Breast epithelium (tissue), 4 donors: ENCODE results near the gene PTGFR. TPM values are rescaled to one million over a fixed set of nuclear protein-coding genes. Genes with fewer than 3 reads are reported as not detected.

Source experiments
- DNase-seq, 2 donors: peaks; one replicate each; pipeline ENCODE4 v3.0.0-alpha.2; 2019; ENCODE audit warnings: low spot score in 2 of 2
- H3K27ac ChIP-seq, 2 donors: fragments of 200-600 bp; sonication (generic) in 1 of 2; one replicate each; pipeline ENCODE4 v1.5.1; 2016 to 2019; ENCODE audit warnings: mild to moderate bottlenecking in 1 of 2
- H3K27me3 ChIP-seq, 2 donors: fragments of 200-600 bp; sonication (generic) in 1 of 2; one replicate each; pipeline versions ENCODE4 v1.5.1 to v1.6.0; 2017 to 2019; ENCODE audit warnings: control low read depth in 1 of 2, mild to moderate bottlenecking in 1 of 2
- H3K36me3 ChIP-seq: fragments of 200-600 bp; one replicate; pipeline ENCODE4 v1.5.1; 2019
- H3K4me1 ChIP-seq, 2 donors: fragments of 200-600 bp; sonication (generic); one replicate each; pipeline ENCODE4 v1.5.1; 2016 to 2019; ENCODE audit warnings: control low read depth in 1 of 2
- H3K4me3 ChIP-seq, 3 donors: fragments of 200-600 bp; sonication (generic); 1 replicate in 2 of 3; 2 replicates in 1 of 3; pipeline ENCODE4 v1.5.1; 2016 to 2019; ENCODE audit warnings: mild to moderate bottlenecking in 3 of 3, moderate library complexity in 2 of 3
- H3K9me3 ChIP-seq, 2 donors: fragments of 200-600 bp; sonication (generic) in 1 of 2; one replicate each; pipeline ENCODE4 v1.5.1; 2016 to 2019; ENCODE audit warnings: control low read depth in 1 of 2
- POLR2A ChIP-seq: fragments of 450-650 bp; IDR thresholded peaks from one replicate; pipeline ENCODE4 v1.6.1; 2016; ENCODE audit warnings: antibody characterized with exemption, mild to moderate bottlenecking, moderate library complexity
- POLR2AphosphoS5 ChIP-seq, 3 donors: sonication (generic); formaldehyde crosslinking; IDR thresholded peaks; one replicate each; pipeline ENCODE4 v1.6.1; 2017; ENCODE audit warnings: antibody characterized with exemption in 3 of 3
- intact Hi-C: fragments of 100-400 bp; cut with DNase I; formaldehyde crosslinking; loops from one replicate; pipeline ENCODE4 v1.15.1; 2023; ENCODE audit warnings: low total_unique reads
- total RNA-seq, 3 donors: library from RNA; depleted of rRNA; stranded (reverse); fragments of >200 nt; gene quantifications; one replicate each; pipeline ENCODE4 v1.1.0, GENCODE V29; 2016
- TF ChIP-seq, protein P1 (sequence below), 3 donors: fragments of 450-650 bp; IDR thresholded peaks; one replicate each; pipeline ENCODE4 v1.5.1; 2016 to 2017; ENCODE audit warnings: antibody characterized with exemption in 3 of 3, mild to moderate bottlenecking in 3 of 3, moderate library complexity in 3 of 3

PTGFR gene
- total RNA-seq, 3 donors from 2014 or later: 2.3 to 16.5 (median 7.9) TPM

DNA sequence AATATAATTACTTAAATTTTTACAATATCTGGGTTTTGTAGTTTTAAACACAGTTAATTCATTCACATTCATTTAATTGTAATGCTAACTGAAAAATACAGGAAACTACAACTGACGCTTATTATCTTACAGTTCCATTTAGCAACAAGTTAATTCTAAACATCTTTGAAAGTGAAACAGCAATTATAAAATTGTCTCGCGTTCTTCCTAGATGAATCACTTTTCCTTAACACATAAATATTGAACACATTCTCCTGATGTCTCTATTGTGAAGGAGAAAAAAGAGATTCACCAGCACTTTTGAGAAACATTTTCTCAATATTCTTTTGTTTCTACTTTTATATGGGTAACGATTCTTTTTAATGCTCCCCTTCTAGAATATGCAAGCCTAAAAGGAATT, 6.4 kb downstream of the PTGFR start:
- TF ChIP-seq, protein P1, sequence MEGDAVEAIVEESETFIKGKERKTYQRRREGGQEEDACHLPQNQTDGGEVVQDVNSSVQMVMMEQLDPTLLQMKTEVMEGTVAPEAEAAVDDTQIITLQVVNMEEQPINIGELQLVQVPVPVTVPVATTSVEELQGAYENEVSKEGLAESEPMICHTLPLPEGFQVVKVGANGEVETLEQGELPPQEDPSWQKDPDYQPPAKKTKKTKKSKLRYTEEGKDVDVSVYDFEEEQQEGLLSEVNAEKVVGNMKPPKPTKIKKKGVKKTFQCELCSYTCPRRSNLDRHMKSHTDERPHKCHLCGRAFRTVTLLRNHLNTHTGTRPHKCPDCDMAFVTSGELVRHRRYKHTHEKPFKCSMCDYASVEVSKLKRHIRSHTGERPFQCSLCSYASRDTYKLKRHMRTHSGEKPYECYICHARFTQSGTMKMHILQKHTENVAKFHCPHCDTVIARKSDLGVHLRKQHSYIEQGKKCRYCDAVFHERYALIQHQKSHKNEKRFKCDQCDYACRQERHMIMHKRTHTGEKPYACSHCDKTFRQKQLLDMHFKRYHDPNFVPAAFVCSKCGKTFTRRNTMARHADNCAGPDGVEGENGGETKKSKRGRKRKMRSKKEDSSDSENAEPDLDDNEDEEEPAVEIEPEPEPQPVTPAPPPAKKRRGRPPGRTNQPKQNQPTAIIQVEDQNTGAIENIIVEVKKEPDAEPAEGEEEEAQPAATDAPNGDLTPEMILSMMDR (IDR thresholded peaks at IDR 0.05): no peak
- TF ChIP-seq POLR2AphosphoS5 (IDR thresholded peaks at IDR 0.05) (no peak), POLR2A (no peak)

DNA sequence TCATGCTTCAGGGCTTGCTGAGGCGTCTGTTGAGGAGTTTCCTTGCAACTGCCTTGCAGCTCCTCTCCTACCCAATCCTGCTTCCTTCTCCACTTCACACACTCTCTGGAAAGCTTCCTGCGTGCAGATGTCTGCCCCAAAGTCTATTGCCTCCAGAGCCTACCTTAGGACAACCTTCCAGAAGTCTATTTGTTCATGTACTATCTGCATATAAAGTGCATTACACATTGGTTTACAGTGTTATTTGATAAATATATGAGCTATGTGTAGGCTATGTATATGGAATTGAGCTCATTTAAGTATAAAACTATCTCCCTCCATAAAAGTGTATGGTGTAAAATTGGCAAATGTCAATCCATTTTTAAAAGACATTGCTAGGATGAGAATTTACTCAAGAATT, 9.8 kb downstream of the PTGFR start:
- intact Hi-C loops: no loop called here

More for the DNA sequence above, 6.4 kb downstream of the PTGFR start:
- Histone ChIP-seq H3K27ac (no peak overlapping the region), H3K9me3 (no peaks in the 10 kb centered on the region), H3K4me1 (no peaks in the 10 kb centered on the region), H3K4me3 (no peak overlapping the region), H3K36me3 (no peaks in the 10 kb centered on the region), H3K27me3 (no peaks in the 10 kb centered on the region)
- no peak for DNase-seq
- intact Hi-C loops: no loop called here

DNA sequence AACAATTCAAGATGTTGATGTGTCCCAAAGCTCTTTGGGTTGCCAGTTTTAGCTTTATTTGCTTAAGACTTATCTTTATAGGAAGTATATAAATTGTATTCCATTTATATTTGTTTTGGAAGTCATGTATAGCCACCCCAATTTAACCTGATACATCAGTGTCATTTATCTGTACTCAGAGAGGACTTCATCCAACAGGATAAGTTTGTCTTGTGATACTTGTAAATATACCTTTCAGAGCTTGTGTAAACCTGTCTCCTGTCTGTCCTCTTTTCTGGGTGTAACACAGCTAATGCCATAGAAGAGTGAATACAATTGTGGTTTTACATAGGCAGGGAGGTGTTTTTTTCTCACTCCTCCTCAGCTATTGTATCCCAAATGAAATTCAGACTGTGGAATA, 10.4 kb downstream of the PTGFR start:
- no peaks in the 10 kb centered on the region for H3K4me1 ChIP-seq
- intact Hi-C loops: no loop called here
- no peak overlapping the region for H3K4me3 ChIP-seq
- H3K9me3 ChIP-seq: no peaks in the 10 kb centered on the region
- H3K27ac ChIP-seq: no peak overlapping the region
- no peaks in the 10 kb centered on the region for H3K27me3 ChIP-seq
- DNase-seq: no peak
- TF ChIP-seq, protein P1 (IDR thresholded peaks at IDR 0.05): no peak
- TF ChIP-seq POLR2A (no peak), POLR2AphosphoS5 (IDR thresholded peaks at IDR 0.05) (no peak)
- H3K36me3 ChIP-seq: no peaks in the 10 kb centered on the region

More for the DNA sequence above, 9.8 kb downstream of the PTGFR start:
- Histone ChIP-seq H3K27ac (no peak overlapping the region), H3K9me3 (no peaks in the 10 kb centered on the region), H3K27me3 (no peaks in the 10 kb centered on the region), H3K4me1 (no peaks in the 10 kb centered on the region), H3K36me3 (no peaks in the 10 kb centered on the region), H3K4me3 (no peak overlapping the region)
- DNase-seq: no peak
- TF ChIP-seq, protein P1 (IDR thresholded peaks at IDR 0.05): no peak
- TF ChIP-seq POLR2AphosphoS5 (IDR thresholded peaks at IDR 0.05): no peak
- TF ChIP-seq POLR2A: no peak

DNA sequence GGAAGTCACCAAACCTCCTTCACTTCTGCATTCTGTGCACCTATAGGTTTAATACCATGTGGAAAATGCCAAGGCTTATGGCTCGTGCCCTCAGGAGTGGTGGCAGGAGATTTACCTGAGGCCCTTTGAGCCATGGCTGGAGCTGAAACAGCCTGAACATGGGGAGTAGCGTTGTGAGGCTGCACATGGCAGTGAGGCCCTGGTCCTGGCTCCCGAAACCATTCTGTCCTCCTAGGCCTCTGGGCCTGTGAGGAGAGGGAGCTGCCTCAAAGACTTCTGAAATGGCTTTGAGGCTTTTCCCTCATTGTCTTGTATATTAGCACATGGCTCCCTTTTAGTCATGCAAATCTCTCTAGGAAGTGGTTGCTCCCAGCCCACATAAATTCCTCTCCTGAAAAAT, 20.6 kb downstream of the PTGFR start:
- no peaks in the 10 kb centered on the region for H3K36me3 ChIP-seq
- H3K4me1 ChIP-seq: no peaks in the 10 kb centered on the region
- peaks cover 16 to 29% of the 10 kb centered on the region in 2 donors for H3K9me3 ChIP-seq
- intact Hi-C loops: no loop called here
- no peaks in the 10 kb centered on the region for H3K27me3 ChIP-seq
- DNase-seq: no peak
- no peak overlapping the region for H3K4me3 ChIP-seq
- H3K27ac ChIP-seq: no peak overlapping the region
- TF ChIP-seq POLR2A: no peak
- TF ChIP-seq, protein P1 (IDR thresholded peaks at IDR 0.05): no peak
- TF ChIP-seq POLR2AphosphoS5 (IDR thresholded peaks at IDR 0.05): no peak

DNA sequence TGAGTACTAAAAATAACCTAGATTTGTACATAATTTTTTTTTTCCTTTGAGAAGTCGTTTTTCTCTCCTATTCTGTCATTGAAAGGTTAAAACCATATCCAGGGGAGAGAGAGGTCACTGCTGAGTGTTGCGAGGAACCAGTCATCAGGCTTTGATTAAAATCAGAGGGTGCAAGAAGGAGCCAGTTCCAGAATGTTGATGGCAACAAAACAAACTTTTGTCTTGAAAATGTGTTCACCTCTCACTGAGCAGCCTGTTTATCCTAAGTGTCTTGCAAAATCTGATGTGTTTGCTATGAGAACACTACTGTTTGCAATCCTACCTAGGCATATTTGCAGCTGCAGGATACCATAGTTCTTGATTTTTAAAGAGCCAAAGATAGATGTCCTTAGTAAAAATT, 25.9 kb downstream of the PTGFR start:
- Histone ChIP-seq H3K36me3 (no peaks in the 10 kb centered on the region), H3K4me1 (no peaks in the 10 kb centered on the region), H3K27ac (no peak overlapping the region), H3K27me3 (no peaks in the 10 kb centered on the region), H3K4me3 (no peak overlapping the region), H3K9me3 (peaks cover 6 to 13% of the 10 kb centered on the region in 2 donors)
- TF ChIP-seq, protein P1 (IDR thresholded peaks at IDR 0.05): no peak
- no peak for TF ChIP-seq POLR2A
- TF ChIP-seq POLR2AphosphoS5 (IDR thresholded peaks at IDR 0.05): no peak
- no peak for DNase-seq
- intact Hi-C loops: no loop called here
